Panc1 (cell line): Measurements from ENCODE around the gene KIF5B.

ENCODE experiments used
- SIN3A ChIP-seq: IDR thresholded peaks from 2 replicates; pipeline ENCODE4 v1.6.1; 2012; ENCODE audit warnings: low read depth, mild to moderate bottlenecking, low read length, moderate library complexity, borderline replicate concordance; ENCODE audit not compliant: insufficient read depth
- TF ChIP-seq, protein P1 (sequence below): fragments of 450-650 bp; IDR thresholded peaks from 2 replicates; pipeline ENCODE4 v1.5.1; 2017; ENCODE audit warnings: mild to moderate bottlenecking

DNA sequence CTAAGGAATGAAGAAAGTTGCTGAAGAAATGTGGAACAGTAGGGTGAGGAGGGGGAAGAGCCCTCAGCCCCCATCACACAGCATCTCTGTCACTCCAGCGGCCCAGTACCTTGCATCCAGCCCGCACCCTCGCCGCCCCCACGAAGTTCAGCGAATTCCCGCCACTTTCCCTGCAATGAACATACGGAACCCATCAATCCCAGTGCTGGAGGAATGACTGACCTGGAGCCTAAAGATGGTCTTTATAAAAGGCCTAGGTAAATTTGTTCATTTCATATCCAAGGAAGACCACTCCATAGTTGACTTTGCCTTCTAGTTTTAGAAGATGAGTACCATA lies 779 bp upstream of the KIF5B start:
- TF ChIP-seq, protein P1, sequence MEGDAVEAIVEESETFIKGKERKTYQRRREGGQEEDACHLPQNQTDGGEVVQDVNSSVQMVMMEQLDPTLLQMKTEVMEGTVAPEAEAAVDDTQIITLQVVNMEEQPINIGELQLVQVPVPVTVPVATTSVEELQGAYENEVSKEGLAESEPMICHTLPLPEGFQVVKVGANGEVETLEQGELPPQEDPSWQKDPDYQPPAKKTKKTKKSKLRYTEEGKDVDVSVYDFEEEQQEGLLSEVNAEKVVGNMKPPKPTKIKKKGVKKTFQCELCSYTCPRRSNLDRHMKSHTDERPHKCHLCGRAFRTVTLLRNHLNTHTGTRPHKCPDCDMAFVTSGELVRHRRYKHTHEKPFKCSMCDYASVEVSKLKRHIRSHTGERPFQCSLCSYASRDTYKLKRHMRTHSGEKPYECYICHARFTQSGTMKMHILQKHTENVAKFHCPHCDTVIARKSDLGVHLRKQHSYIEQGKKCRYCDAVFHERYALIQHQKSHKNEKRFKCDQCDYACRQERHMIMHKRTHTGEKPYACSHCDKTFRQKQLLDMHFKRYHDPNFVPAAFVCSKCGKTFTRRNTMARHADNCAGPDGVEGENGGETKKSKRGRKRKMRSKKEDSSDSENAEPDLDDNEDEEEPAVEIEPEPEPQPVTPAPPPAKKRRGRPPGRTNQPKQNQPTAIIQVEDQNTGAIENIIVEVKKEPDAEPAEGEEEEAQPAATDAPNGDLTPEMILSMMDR, result no peak
- no peak for TF ChIP-seq SIN3A
